AG04450 (cell line): Measurements from ENCODE around the gene ZNG1A. TPM values are rescaled to one million over a fixed set of nuclear protein-coding genes. Genes with fewer than 3 reads are reported as not detected.
"Not testable (repeated sequence)": the region's sequence is repeated elsewhere in the genome, so short reads cannot be mapped to it uniquely, and the experiment has no call there.

Source experiments
- CTCF ChIA-PET: fragments of 300-600, 350-600 bp; formaldehyde crosslinking; extraction: SDS; loops from one replicate; lab custom pipeline; 2022; ENCODE audit warnings: antibody characterized with exemption, inconsistent platforms; lab: Charles Lee
- POLR2A ChIA-PET: fragments of 350-600 bp; formaldehyde crosslinking; extraction: SDS; loops from one replicate; lab custom pipeline; 2021; ENCODE audit warnings: antibody characterized with exemption, inconsistent platforms; lab: Yijun Ruan, JAX
- DNase-seq: peaks from one replicate; pipeline ENCODE4 v3.0.0-alpha.2; 2011; ENCODE audit warnings: low read depth, low spot score
- H3K27ac ChIP-seq: one replicate; pipeline ENCODE4 v1.5.1; 2012; ENCODE audit warnings: low read depth, low read length, control low read depth
- H3K27me3 ChIP-seq: one replicate; pipeline ENCODE4 v1.6.0; 2012; ENCODE audit warnings: low read length; ENCODE audit not compliant: control insufficient read depth, insufficient read depth
- H3K4me3 ChIP-seq: 2 replicates; pipeline ENCODE4 v1.5.1; 2011; ENCODE audit warnings: mild to moderate bottlenecking, low read depth, low read length, control low read depth
- H3K9me3 ChIP-seq: 2 replicates; pipeline ENCODE4 v1.5.1; 2012; ENCODE audit warnings: low read length; ENCODE audit not compliant: control insufficient read depth, insufficient read depth
- polyA plus RNA-seq: library from polyadenylated mRNA; depleted of rRNA; stranded (reverse); fragments of >200 nt; gene quantifications from 2 replicates; pipeline ENCODE4 v1.2.3, GENCODE V29; 2011; rRNA removed

ZNG1A gene
- polyA plus RNA-seq, 1 experiment: 30.5 TPM

- DNase-seq, POLR2A ChIA-PET, H3K4me3 ChIP-seq, CTCF ChIA-PET, H3K27me3 ChIP-seq, H3K9me3 ChIP-seq, H3K27ac ChIP-seq: not testable (repeated sequence)
Observed at GRCh38 chr9:87105-87504, 91.8 kb downstream of the ZNG1A start.

- POLR2A ChIA-PET, H3K4me3 ChIP-seq, CTCF ChIA-PET, DNase-seq, H3K27me3 ChIP-seq, H3K27ac ChIP-seq, H3K9me3 ChIP-seq: not testable (repeated sequence)
Observed at GRCh38 chr9:86697-87096, 92.2 kb downstream of the ZNG1A start.

GRCh38 chr9:82932-83689 lies 95.7 kb downstream of the ZNG1A start:
- H3K9me3 ChIP-seq, DNase-seq, POLR2A ChIA-PET, H3K4me3 ChIP-seq, H3K27me3 ChIP-seq, H3K27ac ChIP-seq, CTCF ChIA-PET: not testable (repeated sequence)

GRCh38 chr9:78333-78732 lies 100.5 kb downstream of the ZNG1A start:
- H3K9me3 ChIP-seq, CTCF ChIA-PET, H3K27me3 ChIP-seq, DNase-seq, POLR2A ChIA-PET, H3K27ac ChIP-seq, H3K4me3 ChIP-seq: not testable (repeated sequence)

- H3K27ac ChIP-seq, H3K9me3 ChIP-seq, H3K4me3 ChIP-seq, DNase-seq, CTCF ChIA-PET, POLR2A ChIA-PET, H3K27me3 ChIP-seq: not testable (repeated sequence)
Observed at GRCh38 chr9:76389-76788, 102.5 kb downstream of the ZNG1A start.

- H3K27ac ChIP-seq, H3K27me3 ChIP-seq, DNase-seq, H3K9me3 ChIP-seq, POLR2A ChIA-PET, CTCF ChIA-PET: not testable (repeated sequence)
- peak overlapping the region; percentile 51 for H3K4me3 ChIP-seq
Observed at GRCh38 chr9:73900-74525, 104.8 kb downstream of the ZNG1A start.

- Histone ChIP-seq H3K4me3 (peak overlapping the region; percentile 51), H3K27ac (peak overlapping the region; percentile 39)
- CTCF ChIA-PET, H3K9me3 ChIP-seq, H3K27me3 ChIP-seq, DNase-seq, POLR2A ChIA-PET: not testable (repeated sequence)
Observed at GRCh38 chr9:73076-73899, 105.6 kb downstream of the ZNG1A start.

Other genes with a start within 250 kb of the ZNG1A start
- gene WASHC1, start 149.6 kb downstream of the ZNG1A start, polyA plus RNA-seq: 7.2 and 9.7 TPM in 2 replicates
- gene FOXD4, start 60.6 kb downstream of the ZNG1A start, polyA plus RNA-seq: not detected in 2 replicates
- gene DOCK8, start 35.8 kb upstream of the ZNG1A start, polyA plus RNA-seq: 0.05 TPM in 1 of 2 replicates, not detected in the other